Gastroesophageal sphincter (tissue), 3 donors: Measurements from ENCODE around the gene NOSIP.

ENCODE experiments used
- CTCF ChIP-seq, 4 experiments: fragments of 200-600 bp in 2 of 4; fragments of 450-650 bp in 2 of 4; sonication (generic) in 1 of 4; IDR thresholded peaks; one replicate each; pipeline ENCODE4 v1.5.1; 2017 to 2019; ENCODE audit warnings: antibody characterized with exemption in 4 of 4, mild to moderate bottlenecking in 2 of 4, moderate library complexity in 2 of 4
- POLR2A ChIP-seq, 2 donors: fragments of 450-650 bp; IDR thresholded peaks; one replicate each; pipeline ENCODE4 v1.6.1; 2017; ENCODE audit warnings: antibody characterized with exemption in 2 of 2, mild to moderate bottlenecking in 2 of 2, moderate library complexity in 1 of 2
- POLR2AphosphoS5 ChIP-seq: sonication (generic); formaldehyde crosslinking; IDR thresholded peaks from one replicate; pipeline ENCODE4 v1.6.1; 2017; ENCODE audit warnings: antibody characterized with exemption

GRCh38 chr19:49557641-49558325, 22.6 kb downstream of the NOSIP start:
- no peak for TF ChIP-seq POLR2A (IDR thresholded peaks at IDR 0.05)
- TF ChIP-seq CTCF (IDR thresholded peaks at IDR 0.05), result no peak
- no peak for TF ChIP-seq POLR2AphosphoS5
